Keratinocyte (primary cell): ENCODE data around the gene PDE11A. TPM values are rescaled to one million over a fixed set of nuclear protein-coding genes. Genes with fewer than 3 reads are reported as not detected.

ENCODE experiments used
- DNase-seq: peaks from one replicate; pipeline ENCODE4 v3.0.0-alpha.2; 2011; ENCODE audit warnings: low read depth, missing footprints, low spot score
- FAIRE-seq: peaks from 2 replicates; lab custom pipeline; 2011; peaks lifted over from hg19 to GRCh38; lab: Jason Lieb, UNC
- H2AFZ ChIP-seq: 2 replicates; pipeline ENCODE4 v1.6.0; 2012; ENCODE audit warnings: low read length, control low read depth, inconsistent platforms; ENCODE audit not compliant: control insufficient read depth
- H3K27ac ChIP-seq: 2 replicates; pipeline ENCODE4 v1.5.1; 2011; ENCODE audit warnings: low read length; ENCODE audit not compliant: control insufficient read depth, insufficient read depth
- H3K27me3 ChIP-seq: 3 replicates; pipeline ENCODE4 v1.6.0; 2011; ENCODE audit warnings: low read length; ENCODE audit not compliant: control insufficient read depth, insufficient read depth; ENCODE audit errors: extremely low read depth
- H3K36me3 ChIP-seq, 2 experiments: 2 replicates in 1 of 2; 3 replicates in 1 of 2; pipeline ENCODE4 v1.5.1; 2011; ENCODE audit warnings: low read length in 2 of 2, mild to moderate bottlenecking in 1 of 2; ENCODE audit not compliant: control insufficient read depth in 2 of 2, insufficient read depth in 2 of 2; ENCODE audit errors: extremely low read depth in 1 of 2
- H3K4me1 ChIP-seq: 3 replicates; pipeline ENCODE4 v1.5.1; 2011; ENCODE audit warnings: low read length; ENCODE audit not compliant: control insufficient read depth, insufficient read depth; ENCODE audit errors: extremely low read depth
- H3K4me2 ChIP-seq: 3 replicates; pipeline ENCODE4 v1.6.0; 2011; ENCODE audit warnings: low read depth, low read length; ENCODE audit not compliant: control insufficient read depth, insufficient read depth; ENCODE audit errors: extremely low read depth
- H3K4me3 ChIP-seq, 3 experiments: fragments of 200-600 bp in 1 of 3; sonication (generic) in 1 of 3; 2 replicates in 2 of 3; 3 replicates in 1 of 3; pipeline ENCODE4 v1.5.1; 2011 to 2016; ENCODE audit warnings: low read length in 3 of 3, mild to moderate bottlenecking in 3 of 3, control low read depth in 2 of 3, inconsistent platforms in 1 of 3, low read depth in 1 of 3, mixed read lengths in 1 of 3, mixed run types in 1 of 3, moderate library complexity in 1 of 3; ENCODE audit not compliant: control insufficient read depth in 2 of 3, insufficient read depth in 2 of 3; ENCODE audit errors: extremely low read depth in 1 of 3
- H3K79me2 ChIP-seq: 2 replicates; pipeline ENCODE4 v1.6.0; 2012; ENCODE audit warnings: low read length; ENCODE audit not compliant: control insufficient read depth, insufficient read depth
- H3K9ac ChIP-seq: 3 replicates; pipeline ENCODE4 v1.6.0; 2011; ENCODE audit warnings: low read length; ENCODE audit not compliant: control insufficient read depth, insufficient read depth; ENCODE audit errors: extremely low read depth
- H3K9me1 ChIP-seq: 3 replicates; pipeline ENCODE4 v1.6.0; 2011; ENCODE audit warnings: low read length; ENCODE audit not compliant: control insufficient read depth, insufficient read depth; ENCODE audit errors: extremely low read depth
- H3K9me3 ChIP-seq: 2 replicates; pipeline ENCODE4 v1.5.1; 2012; ENCODE audit warnings: low read depth, low read length; ENCODE audit not compliant: control insufficient read depth
- H4K20me1 ChIP-seq: 3 replicates; pipeline ENCODE4 v1.6.0; 2011; ENCODE audit warnings: low read length; ENCODE audit not compliant: control insufficient read depth, insufficient read depth; ENCODE audit errors: extremely low read depth
- EZH2 ChIP-seq: IDR thresholded peaks from one replicate; pipeline ENCODE4 v1.6.1; 2012; ENCODE audit warnings: inconsistent platforms, mild to moderate bottlenecking, low read length, moderate library complexity
- dilution Hi-C: fragments of 300-500 bp; cut with MboI; formaldehyde crosslinking; loops from one replicate; pipeline ENCODE4 v1.7.0; 2020; ENCODE audit warnings: low sequenced_read_pairs; ENCODE audit not compliant: extremely low pct_ligation_motif_present
- polyA plus RNA-seq, 5 experiments: library from polyadenylated mRNA; depleted of rRNA in 3 of 5; stranded (reverse) in 3 of 5; stranded (forward) in 1 of 5; unstranded in 1 of 5; fragments of >200 nt; gene quantifications; 1 replicate in 1 of 5; 2 replicates in 3 of 5; 3 replicates in 1 of 5; pipeline versions ENCODE4 v1.2.1 to v1.2.3, GENCODE V29; 2011 to 2012; ENCODE audit warnings: missing spikeins in 2 of 5, low read depth in 1 of 5, low replicate concordance in 1 of 5
- TF ChIP-seq, protein P1 (sequence below), 3 experiments: IDR thresholded peaks in 1 of 3; conservative IDR thresholded peaks in 1 of 3; optimal IDR thresholded peaks in 1 of 3; 2 replicates in 2 of 3; 3 replicates in 1 of 3; pipeline versions ENCODE3 to v1.5.1; 2011; ENCODE audit warnings: low read length in 3 of 3, mild to moderate bottlenecking in 3 of 3, moderate library complexity in 2 of 3, control low read depth in 1 of 3, inconsistent platforms in 1 of 3; ENCODE audit not compliant: insufficient read depth in 2 of 3; ENCODE audit errors: extremely low read depth in 1 of 3

PDE11A gene
- polyA plus RNA-seq, 1 donor (not counting 4 experiments of a cell fraction or from before 2014, with no cell fraction given) = 0.01 TPM

DNA sequence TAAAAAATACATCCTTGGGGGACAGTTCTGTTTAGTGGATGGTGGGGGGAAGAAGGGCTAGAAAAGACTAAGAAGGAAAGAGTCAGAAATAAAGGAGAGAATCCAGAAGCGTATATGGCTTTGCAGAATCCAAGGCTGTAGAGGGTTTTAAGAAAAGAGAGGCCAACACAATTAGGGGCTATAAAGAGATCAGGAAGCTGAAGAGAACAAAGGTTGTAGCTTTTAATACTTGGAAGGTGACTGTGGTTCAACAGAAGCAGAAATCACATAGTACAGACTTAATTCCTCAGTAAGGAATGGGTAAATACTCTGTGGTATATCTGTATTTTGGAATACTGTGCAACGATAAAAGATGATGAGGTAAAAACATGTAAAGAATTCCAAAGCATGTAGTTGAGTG is 393.6 kb downstream of the PDE11A start:
- Histone ChIP-seq H3K27ac (no peak overlapping the region), H3K9ac (no peak overlapping the region), H2AFZ (no peak overlapping the region), H4K20me1 (no peaks in the 10 kb centered on the region), H3K4me2 (no peak overlapping the region), H3K36me3 (no peaks in the 10 kb centered on the region), H3K27me3 (peaks cover 12% of the 10 kb centered on the region), H3K4me3 (no peak overlapping the region), H3K9me3 (no peaks in the 10 kb centered on the region), H3K4me1 (no peaks in the 10 kb centered on the region), H3K9me1 (no peaks in the 10 kb centered on the region), H3K79me2 (no peaks in the 10 kb centered on the region)
- dilution Hi-C loops = no loop called here
- DNase-seq (no peak), FAIRE-seq (no peak)
- no peak for TF ChIP-seq EZH2
- TF ChIP-seq, protein P1, sequence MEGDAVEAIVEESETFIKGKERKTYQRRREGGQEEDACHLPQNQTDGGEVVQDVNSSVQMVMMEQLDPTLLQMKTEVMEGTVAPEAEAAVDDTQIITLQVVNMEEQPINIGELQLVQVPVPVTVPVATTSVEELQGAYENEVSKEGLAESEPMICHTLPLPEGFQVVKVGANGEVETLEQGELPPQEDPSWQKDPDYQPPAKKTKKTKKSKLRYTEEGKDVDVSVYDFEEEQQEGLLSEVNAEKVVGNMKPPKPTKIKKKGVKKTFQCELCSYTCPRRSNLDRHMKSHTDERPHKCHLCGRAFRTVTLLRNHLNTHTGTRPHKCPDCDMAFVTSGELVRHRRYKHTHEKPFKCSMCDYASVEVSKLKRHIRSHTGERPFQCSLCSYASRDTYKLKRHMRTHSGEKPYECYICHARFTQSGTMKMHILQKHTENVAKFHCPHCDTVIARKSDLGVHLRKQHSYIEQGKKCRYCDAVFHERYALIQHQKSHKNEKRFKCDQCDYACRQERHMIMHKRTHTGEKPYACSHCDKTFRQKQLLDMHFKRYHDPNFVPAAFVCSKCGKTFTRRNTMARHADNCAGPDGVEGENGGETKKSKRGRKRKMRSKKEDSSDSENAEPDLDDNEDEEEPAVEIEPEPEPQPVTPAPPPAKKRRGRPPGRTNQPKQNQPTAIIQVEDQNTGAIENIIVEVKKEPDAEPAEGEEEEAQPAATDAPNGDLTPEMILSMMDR (optimal IDR thresholded peaks at IDR 0.05 in 1 of 3, IDR thresholded peaks at IDR 0.05 in 1 of 3, conservative IDR thresholded peaks at IDR 0.05 in 1 of 3; ENCODE audit: extremely low read depth in 1 of 3, insufficient read depth in 2 of 3, low read length in 3 of 3) = no peak

DNA sequence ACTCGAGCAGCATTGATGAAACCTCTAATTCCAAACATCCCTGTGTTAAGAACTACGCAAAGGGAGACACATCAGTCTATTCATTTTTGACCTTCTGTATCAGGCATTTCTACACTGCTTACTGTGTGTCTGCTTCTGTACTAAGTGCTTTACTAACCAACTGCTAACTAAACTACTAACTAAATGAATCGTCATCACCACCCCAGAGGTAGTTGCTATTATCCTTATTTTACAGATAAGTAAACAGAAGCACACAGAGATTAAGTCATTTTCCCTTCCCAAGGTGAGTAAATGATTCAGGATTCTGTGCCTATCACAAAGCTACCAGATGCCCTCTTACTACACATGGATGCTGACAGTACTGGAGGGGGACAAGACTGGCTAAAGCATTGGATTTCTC is 395.9 kb downstream of the PDE11A start:
- TF ChIP-seq, protein P1 (optimal IDR thresholded peaks at IDR 0.05 in 1 of 3, IDR thresholded peaks at IDR 0.05 in 1 of 3, conservative IDR thresholded peaks at IDR 0.05 in 1 of 3; ENCODE audit: extremely low read depth in 1 of 3, insufficient read depth in 2 of 3, low read length in 3 of 3) = no peak
- TF ChIP-seq EZH2 = no peak
- Histone ChIP-seq H3K9me1 (no peaks in the 10 kb centered on the region), H2AFZ (no peak overlapping the region), H3K4me3 (no peak overlapping the region), H3K9me3 (no peaks in the 10 kb centered on the region), H3K79me2 (no peaks in the 10 kb centered on the region), H3K27me3 (peaks cover 12% of the 10 kb centered on the region), H3K27ac (no peak overlapping the region), H4K20me1 (no peaks in the 10 kb centered on the region), H3K4me1 (no peaks in the 10 kb centered on the region), H3K36me3 (no peaks in the 10 kb centered on the region), H3K9ac (no peak overlapping the region), H3K4me2 (no peak overlapping the region)
- dilution Hi-C loops = no loop called here
- no peak for FAIRE-seq
- no peak for DNase-seq
